SKM-1 treated with dmso at 0.1 percent for 144 hours (cell line): ENCODE results near the gene HRAS.
"Not testable (repeated sequence)": the region's sequence is repeated elsewhere in the genome, so short reads cannot be mapped to it uniquely, and the experiment has no call there.

Experiments used
- DNase-seq: peaks from one replicate; lab custom pipeline; 2025; ENCODE audit not compliant: unreplicated experiment; lab: John Stamatoyannopoulos, UW

HRAS gene

DNA sequence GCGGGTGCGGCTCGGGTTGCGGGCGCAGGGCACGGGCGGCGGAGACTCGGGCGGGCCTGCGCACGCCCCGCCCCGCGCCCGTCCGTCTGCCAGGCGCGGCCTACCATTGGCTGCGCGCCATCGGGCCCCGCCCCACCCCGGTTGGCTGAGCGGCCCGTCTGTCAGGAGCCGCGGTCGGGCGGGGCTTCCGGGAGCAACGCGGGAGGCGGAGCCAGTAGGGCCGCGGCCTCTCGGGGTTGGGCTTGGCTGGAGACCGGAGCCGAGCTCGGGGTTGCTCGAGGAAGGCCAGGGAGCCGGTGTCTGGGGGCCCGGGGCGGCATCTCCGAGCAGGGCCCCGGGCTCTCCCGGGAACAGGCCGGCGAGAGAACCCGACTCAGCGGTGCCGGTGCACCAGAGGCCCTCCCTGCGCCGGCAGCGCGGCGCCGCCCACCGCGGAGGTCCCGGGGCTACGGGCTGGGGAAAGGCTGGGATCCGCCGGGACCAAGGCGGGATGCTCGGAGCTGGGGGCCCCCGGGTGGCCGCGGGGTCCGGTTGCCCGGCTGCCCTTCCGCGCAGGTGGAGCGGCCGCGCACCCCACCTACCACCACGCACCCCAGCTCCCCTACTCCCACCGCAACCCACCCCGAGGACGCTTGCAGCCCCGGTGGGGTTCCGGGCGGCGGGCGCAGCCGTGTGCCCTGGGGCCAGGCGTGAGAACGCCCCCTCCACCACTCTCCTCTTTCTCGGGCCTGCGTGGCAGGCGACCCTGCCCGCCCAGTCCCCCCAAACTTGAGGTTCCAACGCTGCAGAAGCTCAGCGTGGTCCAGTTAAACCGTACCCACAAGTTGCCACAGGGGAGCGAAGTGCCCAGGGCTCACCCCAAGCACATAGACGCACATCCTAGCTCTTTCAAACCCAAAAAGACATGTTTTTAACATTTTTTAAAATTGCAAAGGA is at the start of gene HRAS:
TSS of gene HRAS (minus strand) at position 58 of the 936 bp plus-strand sequence.
- peak; percentile 89 for DNase-seq

DNA sequence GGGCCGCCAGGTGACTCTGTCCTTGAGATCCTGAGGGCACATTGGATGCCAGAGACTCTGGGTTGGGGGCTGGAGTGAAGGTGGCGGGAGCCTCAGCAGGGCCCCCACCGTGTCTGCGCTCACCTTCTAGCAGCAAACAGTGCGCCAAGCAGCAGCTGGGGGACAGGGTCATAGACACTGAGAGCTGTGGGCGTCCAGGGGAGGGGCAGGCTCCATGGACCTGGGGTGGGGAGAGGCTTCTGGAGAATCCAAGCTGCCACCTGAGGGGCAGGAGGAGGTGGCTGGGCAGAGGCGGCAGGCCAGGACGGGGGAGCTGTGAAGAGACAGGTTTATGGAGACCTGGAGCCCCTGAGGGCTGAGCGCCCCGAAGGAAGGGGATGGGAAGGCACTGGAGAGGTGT is 48.9 kb upstream of the HRAS start:
- no peak for DNase-seq

DNA sequence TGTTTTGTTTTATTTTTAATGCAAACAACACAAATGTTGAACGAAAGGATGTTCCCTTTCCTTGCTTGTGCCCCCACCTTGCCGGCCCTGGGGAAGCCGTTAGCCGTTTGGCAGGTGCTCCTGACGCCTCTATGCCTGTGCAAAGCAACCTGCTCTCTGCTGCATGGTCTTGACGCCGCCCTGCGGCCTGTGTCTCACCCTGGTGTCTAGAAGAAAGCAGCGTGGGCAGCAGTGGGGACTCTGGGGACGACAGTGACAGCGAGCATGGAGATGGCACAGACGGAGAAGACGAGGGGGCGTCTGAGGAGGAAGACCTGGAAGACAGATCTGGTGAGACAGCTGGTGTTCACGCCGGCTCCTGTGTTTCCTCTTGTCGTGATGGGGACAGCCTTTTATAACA is 46.4 kb upstream of the HRAS start:
- no peak for DNase-seq

DNA sequence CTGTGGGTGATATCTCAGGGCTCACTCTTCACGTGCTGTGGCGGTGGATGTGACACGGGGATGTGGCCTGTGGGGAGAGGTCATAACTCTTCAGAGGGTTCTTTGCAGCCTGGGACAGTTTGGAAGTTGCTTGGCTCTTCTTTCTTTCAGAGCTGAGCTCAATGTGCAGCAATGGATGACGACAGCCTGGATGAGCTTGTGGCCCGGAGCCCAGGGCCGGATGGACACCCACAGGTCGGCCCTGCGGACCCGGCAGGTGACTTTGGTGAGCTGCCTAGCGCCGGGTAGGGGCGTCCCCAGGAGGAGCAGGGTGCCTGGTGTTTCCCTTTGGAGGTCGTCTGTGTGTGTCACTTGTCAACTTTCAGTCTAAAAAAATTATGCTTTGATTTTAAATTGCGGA is 46.0 kb upstream of the HRAS start:
- DNase-seq: no peak

DNA sequence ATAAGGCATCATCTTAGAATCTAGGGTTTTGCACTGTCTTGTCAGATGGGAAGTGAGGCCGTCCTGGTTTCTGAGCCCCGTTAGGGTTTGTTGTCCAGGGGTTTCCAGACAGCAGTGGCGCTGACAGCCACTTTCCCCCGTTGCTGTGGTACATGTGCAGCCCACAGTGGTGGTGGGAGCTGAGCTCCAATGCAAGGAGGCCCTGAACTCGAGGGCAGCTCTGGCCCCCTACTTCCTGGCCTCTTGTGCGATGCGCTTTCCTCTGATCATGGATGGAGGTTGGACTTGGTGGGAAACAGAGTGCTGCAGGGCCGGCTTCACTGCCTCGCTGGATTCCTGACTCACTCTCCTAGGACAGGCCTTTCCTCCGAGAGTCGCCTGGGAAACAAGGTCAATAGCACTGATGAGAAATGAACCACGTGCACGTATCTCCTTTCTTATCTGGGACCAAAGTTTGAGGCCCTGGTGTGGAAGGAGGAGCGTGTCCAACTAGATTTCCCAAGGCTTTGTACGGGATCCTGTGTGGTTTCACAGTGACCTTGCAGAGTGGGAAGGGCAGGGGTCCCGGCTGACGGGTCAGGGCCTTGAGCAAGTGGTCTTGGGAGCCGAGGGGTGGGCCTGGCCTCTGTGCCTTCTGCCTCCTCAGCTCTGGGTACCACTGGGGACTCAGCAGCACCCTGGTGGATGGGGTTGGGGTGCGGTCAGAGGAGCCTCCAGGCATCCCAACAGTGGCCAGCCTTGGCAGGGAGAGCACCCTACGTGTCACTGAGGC is 44.6 kb upstream of the HRAS start:
- no peak for DNase-seq

DNA sequence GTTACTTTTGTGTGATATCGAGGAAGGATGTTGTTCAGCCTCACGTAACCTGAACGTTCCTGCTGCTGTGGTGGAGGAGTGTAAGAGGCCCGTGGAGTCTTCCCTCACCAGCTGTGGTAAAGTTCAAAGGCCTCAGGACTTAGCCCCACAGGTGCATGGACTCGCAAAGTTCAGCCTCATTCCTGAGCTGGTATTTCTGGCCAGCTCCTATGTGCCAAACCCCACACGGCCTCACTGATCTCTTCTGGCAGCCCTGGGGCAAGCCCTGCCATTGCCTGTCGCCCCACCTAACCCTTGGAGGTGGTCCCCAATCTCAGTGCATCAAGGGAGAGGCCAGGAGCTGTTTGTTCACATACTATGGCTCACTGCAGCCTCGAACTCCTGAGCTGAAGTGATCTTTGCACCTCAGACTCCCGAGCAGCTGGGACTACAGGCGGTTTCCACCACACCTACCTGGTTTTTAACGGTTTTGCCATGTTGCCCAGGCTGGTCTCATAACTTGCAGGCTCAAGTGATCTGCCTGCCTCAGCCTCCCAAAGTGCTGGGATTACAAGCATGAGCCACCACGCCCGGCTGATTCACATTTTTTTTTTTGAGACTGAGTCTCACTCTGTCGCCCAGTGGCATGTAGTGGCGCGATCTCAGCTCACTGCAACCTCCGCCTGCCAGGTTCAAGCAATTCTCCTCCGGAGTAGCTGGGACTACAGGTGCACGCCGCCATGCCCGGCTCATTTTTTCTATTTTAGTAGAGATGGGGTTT is 43.1 kb upstream of the HRAS start:
- DNase-seq: no peak

DNA sequence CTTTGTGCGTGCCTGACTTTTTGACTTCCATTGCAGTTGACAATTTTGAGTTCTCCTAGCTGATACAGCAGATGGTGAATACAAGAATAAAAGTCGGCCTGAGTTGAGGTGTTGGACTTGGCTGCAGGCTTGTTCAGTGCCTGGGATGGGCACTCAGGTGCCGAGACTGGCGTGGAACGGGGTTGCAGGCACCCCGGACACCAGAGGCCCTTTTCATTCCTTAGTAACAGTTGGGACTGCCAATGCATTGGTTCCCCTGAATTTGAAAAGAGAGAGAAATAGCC is 42.2 kb upstream of the HRAS start:
- DNase-seq: no peak

DNA sequence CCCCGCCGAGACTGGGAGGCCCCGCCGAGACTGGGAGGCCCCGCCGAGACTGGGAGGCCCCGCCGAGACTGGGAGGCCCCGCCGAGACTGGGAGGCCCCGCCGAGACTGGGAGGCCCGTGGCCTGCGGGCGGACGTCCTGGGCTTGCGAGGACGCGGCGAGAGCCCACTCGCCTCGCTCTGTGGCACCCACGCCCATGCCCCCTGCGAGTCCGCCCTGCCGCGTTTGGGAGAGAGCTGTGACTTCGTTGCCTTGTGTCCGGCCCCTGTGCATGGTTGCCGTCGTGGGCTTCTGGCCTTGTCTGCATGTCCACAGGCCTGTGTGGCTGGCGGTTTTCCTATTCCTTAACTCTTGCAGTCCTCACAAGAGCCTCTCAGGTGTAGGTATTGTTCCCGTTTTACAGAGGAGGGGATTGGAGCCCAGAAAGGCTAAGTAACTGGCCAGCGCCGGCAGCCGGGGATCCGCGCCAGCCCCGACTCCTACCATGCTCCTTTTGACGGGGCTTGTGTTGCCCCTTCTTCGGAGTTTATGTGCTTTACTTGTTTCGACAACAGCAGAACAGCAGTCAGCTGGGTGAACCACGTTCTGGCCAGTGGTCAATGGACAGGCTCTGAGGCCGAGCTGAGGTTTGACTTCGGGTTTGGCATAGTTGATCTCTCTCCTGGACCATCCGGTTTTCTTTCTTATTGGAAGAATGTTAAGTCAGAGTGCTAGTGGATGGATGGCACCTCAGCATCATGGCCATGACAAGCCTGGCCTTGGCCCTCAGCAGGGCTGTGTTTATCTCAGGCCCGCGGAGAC is 41.6 kb upstream of the HRAS start:
- DNase-seq: no peak

DNA sequence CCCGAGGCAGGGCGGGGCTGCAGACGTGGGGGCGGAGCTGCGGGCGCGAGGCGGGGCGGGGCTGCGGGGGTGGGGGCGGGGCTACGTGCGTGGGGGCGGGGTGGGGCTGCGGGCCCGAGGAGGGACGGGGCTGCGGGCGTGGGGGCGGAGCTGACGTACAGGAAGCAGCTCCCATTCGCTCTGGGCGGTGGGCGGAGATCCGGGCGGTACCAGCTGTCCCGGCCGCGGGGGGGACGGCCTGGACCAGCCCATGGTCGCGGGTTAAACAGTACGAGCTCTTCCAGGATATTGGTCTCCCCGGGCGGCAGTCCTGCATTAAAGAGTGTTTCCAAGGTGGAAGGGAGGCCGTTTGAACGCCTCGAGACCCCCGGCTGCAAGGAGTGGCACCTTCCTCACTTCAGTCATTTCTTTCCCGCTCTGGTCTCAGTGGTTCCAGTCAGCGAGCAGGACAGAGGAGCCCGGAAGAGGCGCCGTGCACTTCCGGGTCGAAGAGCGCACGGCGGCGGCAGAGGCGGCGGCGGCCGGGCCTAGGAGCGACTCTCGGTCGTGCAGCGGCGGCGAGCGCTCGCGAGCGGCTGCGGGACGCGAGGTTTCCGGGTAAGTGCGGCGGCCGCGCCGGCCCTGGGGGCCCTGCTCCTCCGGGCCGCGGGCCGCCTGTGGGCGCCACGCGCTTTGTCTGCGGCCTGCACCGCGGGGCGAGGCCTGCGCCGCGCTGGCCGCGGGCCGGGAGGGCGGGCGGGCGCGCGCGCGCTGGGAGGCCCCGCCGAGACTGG is 40.8 kb upstream of the HRAS start, which contains the start of gene PHRF1:
TSS of gene PHRF1 (plus strand) at position 475 of the 773 bp plus-strand sequence. CDS start 5,043 bp downstream, outside the sequence.
- DNase-seq: peak; percentile 87

DNA sequence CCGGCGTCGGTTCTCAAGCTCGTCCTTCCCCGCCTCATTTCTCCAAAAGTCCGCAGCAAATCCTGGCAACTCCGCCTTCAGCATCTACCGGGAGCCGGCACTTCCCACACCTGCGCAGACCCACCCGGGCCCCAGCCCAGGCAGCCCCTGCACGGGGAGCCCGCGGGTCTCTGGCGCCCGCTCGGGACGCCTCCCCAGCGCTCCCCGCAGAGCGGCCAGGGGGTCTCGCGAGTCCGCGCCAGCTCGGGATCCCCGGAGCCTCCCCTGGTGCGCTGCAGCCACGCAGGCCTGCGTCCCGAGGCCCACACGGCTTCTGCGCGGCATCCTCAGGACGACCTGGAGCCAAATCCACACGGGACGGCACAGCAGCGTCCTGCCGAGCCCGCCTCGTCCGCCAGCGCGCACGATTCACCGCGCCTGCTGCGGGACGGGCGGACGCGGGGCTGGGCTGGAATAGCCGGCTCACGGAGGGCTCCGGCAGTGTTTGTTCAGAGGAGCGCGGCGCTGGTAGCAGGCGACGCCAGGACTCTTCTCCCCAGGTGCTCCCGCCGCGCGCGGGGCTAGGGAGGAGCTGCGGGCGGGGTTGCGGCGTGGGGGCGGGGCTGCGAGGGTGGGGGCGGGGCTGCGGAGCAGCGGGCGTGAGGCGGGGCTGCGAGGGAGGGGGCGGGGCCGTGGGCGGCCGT is 40.1 kb upstream of the HRAS start:
- peak; percentile 73 for DNase-seq

DNA sequence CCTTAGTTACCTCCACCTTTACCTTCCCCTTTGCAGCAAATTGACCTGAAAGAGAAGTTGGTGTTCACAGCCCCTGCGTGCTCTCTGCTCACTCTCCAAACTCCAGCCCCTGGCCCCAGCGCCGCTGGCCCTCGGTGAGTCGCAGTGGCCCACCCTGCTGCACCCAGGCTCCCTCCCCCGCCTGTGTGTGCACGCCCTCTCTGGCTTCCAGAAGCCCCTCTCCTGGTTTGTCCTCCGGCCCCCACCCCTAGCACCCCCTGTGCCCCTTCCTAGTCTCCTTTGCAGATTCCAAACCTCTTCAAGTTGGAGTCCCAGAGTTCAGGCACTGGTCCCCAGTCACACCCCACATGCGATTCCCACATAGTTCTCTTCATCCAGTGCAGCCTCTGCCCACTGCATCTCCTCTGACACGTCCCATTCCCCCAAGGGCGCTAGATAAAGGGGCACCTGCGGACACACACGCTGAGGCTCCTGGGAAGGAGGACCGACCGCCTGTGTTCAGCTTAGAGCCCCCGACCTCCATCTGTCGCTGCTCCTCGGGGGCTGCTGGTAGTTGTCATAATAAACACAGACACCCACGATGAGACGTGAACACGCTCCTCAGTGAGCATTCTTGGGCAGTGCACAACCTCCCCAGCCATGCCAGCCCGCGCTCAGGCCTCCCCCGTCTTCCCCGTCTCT is 39.4 kb upstream of the HRAS start:
- no peak for DNase-seq

DNA sequence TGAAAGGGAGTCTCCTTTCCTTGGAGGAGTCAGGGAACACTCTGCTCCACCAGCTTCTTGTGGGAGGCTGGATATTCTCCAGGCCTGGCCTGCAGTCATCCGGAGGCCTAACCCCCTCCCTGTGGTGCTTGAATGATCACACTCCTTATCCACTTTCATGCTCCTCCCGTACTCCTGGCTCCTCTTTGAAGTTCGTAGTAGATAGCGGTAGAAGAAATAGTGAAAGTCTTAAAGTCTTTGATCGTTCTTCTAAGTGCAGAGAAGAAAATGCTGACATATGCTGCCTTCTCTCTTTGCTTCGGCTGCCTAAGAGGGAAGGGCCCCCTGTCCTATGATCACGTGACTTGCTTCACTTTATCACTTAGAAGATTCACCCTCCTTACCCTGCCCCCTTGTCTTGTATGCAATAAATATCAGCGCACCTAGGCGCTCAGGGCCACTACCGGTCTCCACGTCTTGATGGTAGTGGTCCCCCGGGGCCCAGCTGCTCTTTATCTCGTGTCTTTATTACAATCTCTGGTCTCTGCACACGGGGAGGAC is 38.7 kb upstream of the HRAS start:
- not testable (repeated sequence) for DNase-seq

DNA sequence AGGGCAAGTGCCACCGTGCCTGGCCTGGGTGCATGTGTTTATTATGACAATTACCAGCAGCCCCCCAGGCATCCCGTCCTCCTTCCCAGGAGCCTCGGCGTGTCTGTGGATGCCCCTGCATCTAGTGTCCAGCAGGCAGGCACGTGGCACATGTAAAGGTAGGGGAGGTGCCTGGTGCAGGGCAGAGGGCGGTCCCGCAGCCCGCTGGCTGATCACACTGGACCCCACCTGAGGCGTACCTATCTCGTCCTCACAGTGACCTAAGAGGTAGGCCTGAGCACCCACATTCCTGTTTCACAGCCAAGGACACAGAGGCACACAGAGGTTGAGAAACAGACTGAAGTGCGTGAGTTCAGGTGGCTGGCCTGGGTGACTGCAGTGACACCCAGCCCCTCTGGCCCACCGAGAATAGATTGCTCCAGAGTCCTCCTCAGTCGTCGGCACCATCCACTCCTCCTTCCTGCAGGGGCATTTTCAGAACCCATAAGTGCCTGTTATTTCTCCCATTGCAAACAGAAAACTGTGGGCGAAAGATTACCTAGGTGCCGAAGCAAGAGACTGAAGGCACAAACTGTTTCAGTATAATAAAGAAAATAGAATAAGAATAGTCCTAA is 37.9 kb upstream of the HRAS start:
- no peak for DNase-seq

DNA sequence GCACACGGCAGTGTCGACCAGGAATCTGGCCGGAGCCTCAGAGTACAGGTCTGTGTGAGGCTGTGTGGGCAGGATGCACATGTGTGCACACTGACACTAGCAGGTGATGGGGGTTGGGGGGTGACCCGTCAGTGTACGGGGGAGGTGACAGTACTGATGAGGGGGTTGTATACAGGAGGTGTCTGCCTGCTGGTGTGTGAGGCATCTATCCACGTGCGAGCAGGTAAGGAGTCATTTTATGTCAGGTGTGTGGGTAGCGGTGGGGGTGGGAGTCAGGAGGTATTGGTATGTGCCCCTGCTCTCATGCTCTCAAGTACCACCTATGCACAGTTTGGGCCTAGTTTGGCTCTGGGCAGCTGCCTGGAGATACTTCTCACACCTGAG is 36.4 kb upstream of the HRAS start:
- no peak for DNase-seq

DNA sequence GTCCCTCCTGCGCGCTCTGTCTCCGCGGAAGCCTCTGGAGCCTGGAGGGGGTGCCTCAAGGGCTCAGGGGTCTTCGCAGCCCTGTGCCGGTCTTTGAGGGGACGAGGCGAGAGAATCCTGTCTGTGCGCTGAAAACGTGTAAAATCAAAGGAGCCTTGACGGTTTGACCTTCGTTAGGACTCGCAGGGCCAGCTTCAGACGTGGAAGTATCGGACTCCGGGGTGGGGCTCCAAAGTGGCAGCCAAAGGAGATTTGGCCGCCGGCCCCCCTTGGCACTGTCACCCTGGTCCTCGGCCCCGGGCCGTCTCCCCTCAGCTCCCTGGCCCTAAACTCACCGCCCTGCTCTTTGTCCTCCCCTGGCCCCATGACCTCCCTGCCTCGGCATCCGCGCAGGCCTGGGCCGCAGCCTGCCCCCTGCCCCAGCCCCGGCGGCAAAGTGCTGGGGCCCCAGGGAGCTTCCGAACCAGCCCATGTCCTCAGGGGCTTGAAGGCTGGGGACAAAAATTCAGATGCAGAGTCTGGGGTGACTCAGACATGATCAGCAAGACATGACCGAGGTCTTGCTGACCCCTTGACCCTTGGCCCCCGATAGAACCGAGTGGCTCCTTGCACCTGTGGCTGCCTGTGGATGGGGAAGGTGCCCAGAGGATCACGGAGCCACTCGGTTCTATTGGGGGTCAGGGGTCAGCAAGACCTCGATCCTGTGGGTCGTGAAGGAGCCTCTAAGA is 33.9 kb upstream of the HRAS start:
- no peak for DNase-seq

DNA sequence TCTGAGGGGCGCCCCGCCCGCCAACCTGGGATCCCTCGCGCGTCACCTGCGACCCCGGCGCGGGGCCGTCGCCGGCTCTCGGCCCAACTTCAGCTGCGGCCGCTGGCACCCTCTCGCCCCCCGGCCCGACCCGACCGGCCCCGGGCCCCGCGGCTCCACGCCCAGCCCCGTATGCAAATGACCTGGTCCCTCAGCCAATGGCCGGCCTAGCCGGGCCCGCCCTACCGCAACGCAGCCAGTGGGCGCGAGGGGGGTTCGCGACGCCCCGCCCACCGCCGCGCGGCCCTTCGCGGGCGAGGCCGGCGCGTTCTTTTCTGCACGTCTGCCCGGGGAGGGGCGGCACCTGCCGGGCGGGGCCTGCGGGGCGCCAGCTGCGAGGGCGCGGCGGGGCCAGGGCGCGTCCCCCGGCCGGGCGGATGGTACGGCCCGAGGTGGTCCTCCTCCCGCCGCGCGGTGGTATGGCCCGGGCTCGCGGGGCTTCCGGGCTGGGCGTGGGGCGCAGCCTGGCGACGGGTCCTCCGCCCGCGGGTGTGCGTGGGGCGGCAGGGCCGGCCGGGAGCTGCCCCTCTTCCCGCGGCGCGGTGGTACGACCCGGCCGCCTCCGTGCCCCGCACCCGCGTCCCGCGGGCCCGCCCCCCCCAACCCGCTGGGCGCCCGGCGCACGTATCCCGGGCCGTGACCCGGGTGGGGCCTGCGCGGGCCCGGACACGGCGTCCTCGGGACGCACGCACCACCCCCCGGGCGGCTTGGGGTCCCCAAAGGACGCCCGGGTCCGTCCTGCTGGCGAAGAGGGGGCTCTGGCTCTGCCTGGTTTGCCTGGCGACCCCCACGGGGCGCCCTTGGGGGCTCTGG is 33.2 kb upstream of the HRAS start:
- DNase-seq: peak; percentile 84
